Panc1 (cell line): ENCODE measurements around the gene PLEKHA7. TPM values are rescaled to one million over a fixed set of nuclear protein-coding genes. Genes with fewer than 3 reads are reported as not detected.

ENCODE experiments used
- ATAC-seq: fragments of 200-7000 bp; cut with Tn5 transposase; 2 replicates; pipeline ENCODE4 v1.9.1; 2020; ENCODE audit warnings: mild to moderate bottlenecking, moderate library complexity
- BruUV-seq: library from RNA; stranded (reverse); fragments of 400-500 nt; replicated peaks from 2 replicates; lab custom pipeline; 2021; lab: Mats Ljungman, UMichigan
- CTCF ChIA-PET: fragments of 300-600 bp; sonication (Branson Sonifier 250); formaldehyde crosslinking; loops from one replicate; lab custom pipeline; 2022; ENCODE audit warnings: antibody characterized with exemption; lab: Charles Lee
- POLR2A ChIA-PET: fragments of 300-600 bp; sonication (Branson Sonifier 250); formaldehyde crosslinking; loops from one replicate; lab custom pipeline; 2022; ENCODE audit warnings: antibody characterized with exemption; lab: Charles Lee
- DNase-seq: peaks from one replicate; pipeline ENCODE4 v3.0.0-alpha.2; 2010; ENCODE audit warnings: low read depth, low spot score
- H3K27ac ChIP-seq: 2 replicates; pipeline ENCODE4 v1.5.1; 2011; ENCODE audit warnings: mild to moderate bottlenecking, low read length, inconsistent platforms
- H3K27me3 ChIP-seq: fragments of 200-500 bp; sonication (Bioruptor generic); 2 replicates; pipeline ENCODE4 v1.6.0; 2014; ENCODE audit warnings: low read length, inconsistent platforms; ENCODE audit not compliant: control insufficient read depth, insufficient read depth
- H3K36me3 ChIP-seq: fragments of 200-500 bp; sonication (Bioruptor generic); 2 replicates; pipeline ENCODE4 v1.5.1; 2014; ENCODE audit warnings: inconsistent platforms, mild to moderate bottlenecking, low read length, moderate library complexity; ENCODE audit not compliant: control insufficient read depth, insufficient read depth
- H3K4me1 ChIP-seq: 2 replicates; pipeline ENCODE4 v1.5.1; 2011; ENCODE audit warnings: inconsistent platforms, mild to moderate bottlenecking, low read length, moderate library complexity; ENCODE audit not compliant: control insufficient read depth, insufficient read depth
- H3K4me3 ChIP-seq, 2 experiments: 2 replicates each; pipeline ENCODE4 v1.5.1; 2011 to 2012; ENCODE audit warnings: low read depth in 2 of 2, low read length in 2 of 2, mild to moderate bottlenecking in 2 of 2, inconsistent platforms in 1 of 2, moderate library complexity in 1 of 2
- H3K9me3 ChIP-seq: fragments of 200-500 bp; sonication (Bioruptor generic); 2 replicates; pipeline ENCODE4 v1.5.1; 2014; ENCODE audit warnings: low read depth, mild to moderate bottlenecking, inconsistent platforms, low read length, moderate library complexity; ENCODE audit not compliant: control insufficient read depth, insufficient read depth
- POLR2AphosphoS5 ChIP-seq: IDR thresholded peaks from 2 replicates; pipeline ENCODE4 v1.6.1; 2012; ENCODE audit warnings: mild to moderate bottlenecking, low read depth, low read length, moderate library complexity
- SIN3A ChIP-seq: IDR thresholded peaks from 2 replicates; pipeline ENCODE4 v1.6.1; 2012; ENCODE audit warnings: low read depth, mild to moderate bottlenecking, low read length, moderate library complexity, borderline replicate concordance; ENCODE audit not compliant: insufficient read depth
- TCF7L2 ChIP-seq: IDR thresholded peaks from 2 replicates; pipeline ENCODE4 v1.6.1; 2011; ENCODE audit warnings: mild to moderate bottlenecking, low read depth, low read length, inconsistent platforms
- in situ Hi-C: cut with HindIII; loops from 2 replicates; pipeline ENCODE4 v1.10.0; 2016; ENCODE audit warnings: low sequenced_read_pairs, low pct_unique_long_range_greater_than_20kb
- intact Hi-C: fragments of 100-400 bp; cut with micrococcal nuclease; formaldehyde crosslinking; loops from one replicate; pipeline ENCODE4 v1.10.0; 2022; ENCODE audit not compliant: unreplicated experiment
- total RNA-seq: library from RNA; stranded (reverse); gene quantifications from one replicate; pipeline ENCODE4 v1.2.1, GENCODE V29; 2021; ENCODE audit not compliant: unreplicated experiment
- TF ChIP-seq, protein P1 (sequence below): fragments of 450-650 bp; IDR thresholded peaks from 2 replicates; pipeline ENCODE4 v1.5.1; 2017; ENCODE audit warnings: mild to moderate bottlenecking
- TF ChIP-seq, protein P2 (sequence below), 2 experiments: IDR thresholded peaks; 2 replicates each; pipeline ENCODE4 v1.6.1; 2011 to 2012; ENCODE audit warnings: low read depth in 2 of 2, control low read depth in 1 of 2, low read length in 1 of 2, mild to moderate bottlenecking in 1 of 2, moderate library complexity in 1 of 2; ENCODE audit not compliant: insufficient read depth in 1 of 2

The PLEKHA7 gene
- total RNA-seq, 1 experiment from 2014 or later: 11.6 TPM

DNA sequence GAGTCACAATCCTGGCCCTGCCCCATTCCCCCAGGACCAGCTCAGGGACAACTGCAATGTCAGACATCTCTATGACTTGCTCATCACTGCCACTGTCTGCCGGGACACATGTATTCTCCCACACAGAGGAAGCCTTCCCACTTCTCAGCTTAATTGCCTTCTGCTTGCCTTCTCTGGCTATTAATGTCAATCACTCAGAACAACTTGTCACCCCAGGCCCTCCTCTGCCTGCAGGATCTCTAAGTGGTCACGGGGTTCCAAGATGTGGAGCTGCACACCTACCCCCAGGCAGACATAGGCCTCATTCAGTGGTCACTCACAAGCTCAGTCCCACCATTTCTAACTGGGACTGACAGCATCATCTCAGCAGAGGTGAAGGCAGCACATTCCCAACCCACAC, 15.1 kb downstream of the PLEKHA7 start:
- ATAC-seq: no peak
- Histone ChIP-seq H3K27ac (no peak overlapping the region), H3K4me3 (no peak overlapping the region), H3K4me1 (no peaks in the 10 kb centered on the region), H3K9me3 (no peaks in the 10 kb centered on the region), H3K27me3 (no peaks in the 10 kb centered on the region), H3K36me3 (no peaks in the 10 kb centered on the region)
- in situ Hi-C loops: no loop called here
- intact Hi-C loops: no loop called here
- ChIA-PET CTCF (no interaction called here), POLR2A (interaction anchor here (0.5 to 0.7 kb wide), 2 partner anchors 69 to 242 kb away, joined by 3 to 4 read pairs; no protein-coding TSS in a partner anchor)
- BruUV-seq: no TSS peak
- DNase-seq: no peak
- TF ChIP-seq TCF7L2: no peak
- TF ChIP-seq, protein P1, sequence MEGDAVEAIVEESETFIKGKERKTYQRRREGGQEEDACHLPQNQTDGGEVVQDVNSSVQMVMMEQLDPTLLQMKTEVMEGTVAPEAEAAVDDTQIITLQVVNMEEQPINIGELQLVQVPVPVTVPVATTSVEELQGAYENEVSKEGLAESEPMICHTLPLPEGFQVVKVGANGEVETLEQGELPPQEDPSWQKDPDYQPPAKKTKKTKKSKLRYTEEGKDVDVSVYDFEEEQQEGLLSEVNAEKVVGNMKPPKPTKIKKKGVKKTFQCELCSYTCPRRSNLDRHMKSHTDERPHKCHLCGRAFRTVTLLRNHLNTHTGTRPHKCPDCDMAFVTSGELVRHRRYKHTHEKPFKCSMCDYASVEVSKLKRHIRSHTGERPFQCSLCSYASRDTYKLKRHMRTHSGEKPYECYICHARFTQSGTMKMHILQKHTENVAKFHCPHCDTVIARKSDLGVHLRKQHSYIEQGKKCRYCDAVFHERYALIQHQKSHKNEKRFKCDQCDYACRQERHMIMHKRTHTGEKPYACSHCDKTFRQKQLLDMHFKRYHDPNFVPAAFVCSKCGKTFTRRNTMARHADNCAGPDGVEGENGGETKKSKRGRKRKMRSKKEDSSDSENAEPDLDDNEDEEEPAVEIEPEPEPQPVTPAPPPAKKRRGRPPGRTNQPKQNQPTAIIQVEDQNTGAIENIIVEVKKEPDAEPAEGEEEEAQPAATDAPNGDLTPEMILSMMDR: no peak
- no peak for TF ChIP-seq SIN3A
- TF ChIP-seq, protein P2, sequence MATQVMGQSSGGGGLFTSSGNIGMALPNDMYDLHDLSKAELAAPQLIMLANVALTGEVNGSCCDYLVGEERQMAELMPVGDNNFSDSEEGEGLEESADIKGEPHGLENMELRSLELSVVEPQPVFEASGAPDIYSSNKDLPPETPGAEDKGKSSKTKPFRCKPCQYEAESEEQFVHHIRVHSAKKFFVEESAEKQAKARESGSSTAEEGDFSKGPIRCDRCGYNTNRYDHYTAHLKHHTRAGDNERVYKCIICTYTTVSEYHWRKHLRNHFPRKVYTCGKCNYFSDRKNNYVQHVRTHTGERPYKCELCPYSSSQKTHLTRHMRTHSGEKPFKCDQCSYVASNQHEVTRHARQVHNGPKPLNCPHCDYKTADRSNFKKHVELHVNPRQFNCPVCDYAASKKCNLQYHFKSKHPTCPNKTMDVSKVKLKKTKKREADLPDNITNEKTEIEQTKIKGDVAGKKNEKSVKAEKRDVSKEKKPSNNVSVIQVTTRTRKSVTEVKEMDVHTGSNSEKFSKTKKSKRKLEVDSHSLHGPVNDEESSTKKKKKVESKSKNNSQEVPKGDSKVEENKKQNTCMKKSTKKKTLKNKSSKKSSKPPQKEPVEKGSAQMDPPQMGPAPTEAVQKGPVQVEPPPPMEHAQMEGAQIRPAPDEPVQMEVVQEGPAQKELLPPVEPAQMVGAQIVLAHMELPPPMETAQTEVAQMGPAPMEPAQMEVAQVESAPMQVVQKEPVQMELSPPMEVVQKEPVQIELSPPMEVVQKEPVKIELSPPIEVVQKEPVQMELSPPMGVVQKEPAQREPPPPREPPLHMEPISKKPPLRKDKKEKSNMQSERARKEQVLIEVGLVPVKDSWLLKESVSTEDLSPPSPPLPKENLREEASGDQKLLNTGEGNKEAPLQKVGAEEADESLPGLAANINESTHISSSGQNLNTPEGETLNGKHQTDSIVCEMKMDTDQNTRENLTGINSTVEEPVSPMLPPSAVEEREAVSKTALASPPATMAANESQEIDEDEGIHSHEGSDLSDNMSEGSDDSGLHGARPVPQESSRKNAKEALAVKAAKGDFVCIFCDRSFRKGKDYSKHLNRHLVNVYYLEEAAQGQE (IDR thresholded peaks at IDR 0.05; ENCODE audit: insufficient read depth in 1 of 2, low read depth in 2 of 2, low read length in 1 of 2): no peak
- no peak for TF ChIP-seq POLR2AphosphoS5

DNA sequence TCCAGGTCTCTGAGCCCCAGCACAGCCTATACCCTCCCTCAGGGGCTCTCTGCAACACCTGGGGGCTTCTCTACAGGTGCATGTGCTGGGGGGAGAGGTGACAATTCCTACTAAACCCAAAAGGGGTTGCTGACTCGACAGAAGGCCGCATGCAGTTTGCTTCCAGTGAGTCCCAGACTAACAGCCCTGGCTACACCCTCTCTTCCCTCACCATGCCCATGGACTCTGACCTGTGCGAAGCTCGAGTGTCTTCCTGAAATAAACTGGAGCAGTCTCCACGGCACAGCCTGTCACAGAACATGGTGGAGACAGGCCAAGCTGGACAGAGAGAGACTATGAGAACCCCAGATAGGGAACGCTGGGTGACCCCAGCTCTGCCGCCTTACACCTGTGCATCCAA, 16.6 kb downstream of the PLEKHA7 start:
- Histone ChIP-seq H3K36me3 (no peaks in the 10 kb centered on the region), H3K4me3 (no peak overlapping the region), H3K27ac (no peak overlapping the region), H3K4me1 (no peaks in the 10 kb centered on the region), H3K27me3 (no peaks in the 10 kb centered on the region), H3K9me3 (no peaks in the 10 kb centered on the region)
- no peak for DNase-seq
- BruUV-seq: no TSS peak
- intact Hi-C loops: no loop called here
- POLR2A ChIA-PET: no interaction called here
- ATAC-seq: no peak
- in situ Hi-C loops: no loop called here
- CTCF ChIA-PET: no interaction called here
- TF ChIP-seq, protein P2 (IDR thresholded peaks at IDR 0.05; ENCODE audit: insufficient read depth in 1 of 2, low read depth in 2 of 2, low read length in 1 of 2): no peak
- TF ChIP-seq POLR2AphosphoS5 (no peak), TCF7L2 (no peak), SIN3A (no peak)
- TF ChIP-seq, protein P1: no peak
